Lower leg skin (tissue), 4 donors: Measurements from ENCODE around the gene SCAP. TPM values are rescaled to one million over a fixed set of nuclear protein-coding genes. Genes with fewer than 3 reads are reported as not detected.
"Not testable (repeated sequence)": the region's sequence is repeated elsewhere in the genome, so short reads cannot be mapped to it uniquely, and the experiment has no call there.

ENCODE experiments used
- DNase-seq, 2 donors: peaks; one replicate each; pipeline ENCODE4 v3.0.0-alpha.2; 2019; ENCODE audit warnings: low spot score in 2 of 2
- H3K4me3 ChIP-seq: fragments of 200-600 bp; sonication (generic); 2 replicates; pipeline ENCODE4 v1.5.1; 2017; ENCODE audit warnings: mild to moderate bottlenecking, low read depth; ENCODE audit not compliant: poor library complexity, severe bottlenecking
- CTCF ChIP-seq, 3 donors: fragments of 450-650 bp; IDR thresholded peaks; one replicate each; pipeline ENCODE4 v1.5.1; 2016; ENCODE audit warnings: antibody characterized with exemption in 3 of 3, mild to moderate bottlenecking in 3 of 3, moderate library complexity in 2 of 3
- POLR2A ChIP-seq, 2 donors: fragments of 450-650 bp; IDR thresholded peaks; one replicate each; pipeline ENCODE4 v1.6.1; 2016 to 2017; ENCODE audit warnings: antibody characterized with exemption in 2 of 2, mild to moderate bottlenecking in 1 of 2, moderate library complexity in 1 of 2
- WGBS, 2 donors: methylation state at CpG; one replicate each; pipeline ENCODE4 v1.1.5; 2018; 5-methylcytosine and 5-hydroxymethylcytosine counted together
- intact Hi-C: fragments of 100-400 bp; cut with DNase I; formaldehyde crosslinking; loops from one replicate; pipeline ENCODE4 v1.15.0; 2023; ENCODE audit warnings: low total_unique reads
- total RNA-seq, 4 donors: library from RNA; depleted of rRNA; stranded (reverse); fragments of >200 nt; gene quantifications; one replicate each; pipeline ENCODE4 v1.1.0, GENCODE V29; 2016

Gene SCAP
- total RNA-seq, 4 donors from 2014 or later = 100 to 188 (median 123) TPM

GRCh38 chr3:47464588-47464987 is 11.2 kb downstream of the SCAP start:
- TF ChIP-seq CTCF (IDR thresholded peaks at IDR 0.05) = no peak
- no peak for TF ChIP-seq POLR2A (IDR thresholded peaks at IDR 0.05)
- H3K4me3 ChIP-seq = no peak overlapping the region
- intact Hi-C loops = no loop called here
- no peak for DNase-seq
- WGBS, 2 donors = 34 to 37% methylated on average over 1 of the region's 1 CpG

- DNase-seq, H3K4me3 ChIP-seq, intact Hi-C loops: not testable (repeated sequence)
- 75 to 80% methylated on average over 9 of the region's 9 CpGs for WGBS, 2 donors
These were observed 16.1 kb downstream of the SCAP start for GRCh38 chr3:47459534-47460085.

- intact Hi-C loops = no loop called here
- TF ChIP-seq CTCF (IDR thresholded peaks at IDR 0.05) (no peak), POLR2A (IDR thresholded peaks at IDR 0.05) (no peak)
- H3K4me3 ChIP-seq = no peak overlapping the region
- DNase-seq = no peak
These were observed 18.8 kb downstream of the SCAP start for GRCh38 chr3:47456984-47457383.

- no peak for DNase-seq
- 63 to 72% methylated on average over 3 of the region's 3 CpGs for WGBS, 2 donors
- TF ChIP-seq CTCF (IDR thresholded peaks at IDR 0.05) (no peak), POLR2A (IDR thresholded peaks at IDR 0.05) (no peak)
- H3K4me3 ChIP-seq = no peak overlapping the region
- intact Hi-C loops = no loop called here
These were observed 19.8 kb downstream of the SCAP start for GRCh38 chr3:47455806-47456452.

GRCh38 chr3:47452453-47453215 is 23.1 kb downstream of the SCAP start:
- DNase-seq = peak in 1 of 2 donors; percentile 57
- intact Hi-C loops = no loop called here
- H3K4me3 ChIP-seq = no peak overlapping the region
- TF ChIP-seq CTCF (IDR thresholded peaks at IDR 0.05) (no peak), POLR2A (IDR thresholded peaks at IDR 0.05) (no peak)
- 58 to 83% methylated on average over 4 of the region's 4 CpGs for WGBS, 2 donors

GRCh38 chr3:47444103-47444502 is 31.6 kb downstream of the SCAP start:
- no peak overlapping the region for H3K4me3 ChIP-seq
- no peak for TF ChIP-seq CTCF (IDR thresholded peaks at IDR 0.05)
- no peak for TF ChIP-seq POLR2A (IDR thresholded peaks at IDR 0.05)
- WGBS, 2 donors = 53 to 55% methylated on average over 5 of the region's 5 CpGs
- DNase-seq = no peak
- intact Hi-C loops = no loop called here
